ENCODE measurements around the gene COMT. TPM values are rescaled to one million over a fixed set of nuclear protein-coding genes. Genes with fewer than 3 reads are reported as not detected.

COMT gene
- total RNA-seq, 1 experiment from 2014 or later = 108 TPM

DNA sequence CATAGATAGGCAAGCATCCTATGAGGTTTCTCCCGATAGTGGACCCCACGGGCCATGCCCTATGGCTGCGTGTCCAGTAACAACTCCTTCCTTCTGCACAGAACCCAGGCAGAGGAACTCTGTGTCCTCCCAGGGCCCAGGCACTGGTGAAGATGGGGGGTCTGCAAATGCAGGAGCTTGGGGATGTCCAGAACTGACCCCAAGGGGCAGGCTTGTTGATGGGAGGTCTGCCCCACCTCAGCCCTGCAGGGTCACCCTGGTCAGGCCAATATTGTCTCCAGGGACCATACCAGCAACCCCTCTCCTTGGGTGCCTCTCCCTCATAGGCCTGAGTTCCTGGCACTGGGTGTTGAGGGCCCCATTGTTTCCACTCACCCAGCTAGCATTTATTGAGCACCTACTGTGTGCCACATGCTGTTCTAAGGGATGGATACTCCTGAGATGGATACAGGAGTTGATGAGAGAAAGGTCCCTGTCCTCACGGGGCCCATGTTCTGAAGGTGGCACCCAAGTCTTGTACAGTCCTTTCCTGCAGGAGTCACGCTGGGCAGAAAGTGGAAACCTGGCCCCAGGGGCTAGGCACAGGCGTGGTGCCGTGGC lies 26.4 kb downstream of the COMT start:
- TF ChIP-seq TCF7L2 (IDR thresholded peaks at IDR 0.05; ENCODE audit: low read depth, low read length) = no peak
- TF ChIP-seq, protein P1, sequence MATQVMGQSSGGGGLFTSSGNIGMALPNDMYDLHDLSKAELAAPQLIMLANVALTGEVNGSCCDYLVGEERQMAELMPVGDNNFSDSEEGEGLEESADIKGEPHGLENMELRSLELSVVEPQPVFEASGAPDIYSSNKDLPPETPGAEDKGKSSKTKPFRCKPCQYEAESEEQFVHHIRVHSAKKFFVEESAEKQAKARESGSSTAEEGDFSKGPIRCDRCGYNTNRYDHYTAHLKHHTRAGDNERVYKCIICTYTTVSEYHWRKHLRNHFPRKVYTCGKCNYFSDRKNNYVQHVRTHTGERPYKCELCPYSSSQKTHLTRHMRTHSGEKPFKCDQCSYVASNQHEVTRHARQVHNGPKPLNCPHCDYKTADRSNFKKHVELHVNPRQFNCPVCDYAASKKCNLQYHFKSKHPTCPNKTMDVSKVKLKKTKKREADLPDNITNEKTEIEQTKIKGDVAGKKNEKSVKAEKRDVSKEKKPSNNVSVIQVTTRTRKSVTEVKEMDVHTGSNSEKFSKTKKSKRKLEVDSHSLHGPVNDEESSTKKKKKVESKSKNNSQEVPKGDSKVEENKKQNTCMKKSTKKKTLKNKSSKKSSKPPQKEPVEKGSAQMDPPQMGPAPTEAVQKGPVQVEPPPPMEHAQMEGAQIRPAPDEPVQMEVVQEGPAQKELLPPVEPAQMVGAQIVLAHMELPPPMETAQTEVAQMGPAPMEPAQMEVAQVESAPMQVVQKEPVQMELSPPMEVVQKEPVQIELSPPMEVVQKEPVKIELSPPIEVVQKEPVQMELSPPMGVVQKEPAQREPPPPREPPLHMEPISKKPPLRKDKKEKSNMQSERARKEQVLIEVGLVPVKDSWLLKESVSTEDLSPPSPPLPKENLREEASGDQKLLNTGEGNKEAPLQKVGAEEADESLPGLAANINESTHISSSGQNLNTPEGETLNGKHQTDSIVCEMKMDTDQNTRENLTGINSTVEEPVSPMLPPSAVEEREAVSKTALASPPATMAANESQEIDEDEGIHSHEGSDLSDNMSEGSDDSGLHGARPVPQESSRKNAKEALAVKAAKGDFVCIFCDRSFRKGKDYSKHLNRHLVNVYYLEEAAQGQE (IDR thresholded peaks at IDR 0.05; ENCODE audit: insufficient read depth in 1 of 2, low read depth in 2 of 2, low read length in 1 of 2) = no peak
- no peak for TF ChIP-seq POLR2AphosphoS5 (IDR thresholded peaks at IDR 0.05; ENCODE audit: low read depth, low read length)
- TF ChIP-seq, protein P2, sequence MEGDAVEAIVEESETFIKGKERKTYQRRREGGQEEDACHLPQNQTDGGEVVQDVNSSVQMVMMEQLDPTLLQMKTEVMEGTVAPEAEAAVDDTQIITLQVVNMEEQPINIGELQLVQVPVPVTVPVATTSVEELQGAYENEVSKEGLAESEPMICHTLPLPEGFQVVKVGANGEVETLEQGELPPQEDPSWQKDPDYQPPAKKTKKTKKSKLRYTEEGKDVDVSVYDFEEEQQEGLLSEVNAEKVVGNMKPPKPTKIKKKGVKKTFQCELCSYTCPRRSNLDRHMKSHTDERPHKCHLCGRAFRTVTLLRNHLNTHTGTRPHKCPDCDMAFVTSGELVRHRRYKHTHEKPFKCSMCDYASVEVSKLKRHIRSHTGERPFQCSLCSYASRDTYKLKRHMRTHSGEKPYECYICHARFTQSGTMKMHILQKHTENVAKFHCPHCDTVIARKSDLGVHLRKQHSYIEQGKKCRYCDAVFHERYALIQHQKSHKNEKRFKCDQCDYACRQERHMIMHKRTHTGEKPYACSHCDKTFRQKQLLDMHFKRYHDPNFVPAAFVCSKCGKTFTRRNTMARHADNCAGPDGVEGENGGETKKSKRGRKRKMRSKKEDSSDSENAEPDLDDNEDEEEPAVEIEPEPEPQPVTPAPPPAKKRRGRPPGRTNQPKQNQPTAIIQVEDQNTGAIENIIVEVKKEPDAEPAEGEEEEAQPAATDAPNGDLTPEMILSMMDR (IDR thresholded peaks at IDR 0.05) = no peak
- no peak for TF ChIP-seq SIN3A (IDR thresholded peaks at IDR 0.05; ENCODE audit: borderline replicate concordance, insufficient read depth, low read depth, low read length)
- CTCF ChIA-PET = no interaction called here

DNA sequence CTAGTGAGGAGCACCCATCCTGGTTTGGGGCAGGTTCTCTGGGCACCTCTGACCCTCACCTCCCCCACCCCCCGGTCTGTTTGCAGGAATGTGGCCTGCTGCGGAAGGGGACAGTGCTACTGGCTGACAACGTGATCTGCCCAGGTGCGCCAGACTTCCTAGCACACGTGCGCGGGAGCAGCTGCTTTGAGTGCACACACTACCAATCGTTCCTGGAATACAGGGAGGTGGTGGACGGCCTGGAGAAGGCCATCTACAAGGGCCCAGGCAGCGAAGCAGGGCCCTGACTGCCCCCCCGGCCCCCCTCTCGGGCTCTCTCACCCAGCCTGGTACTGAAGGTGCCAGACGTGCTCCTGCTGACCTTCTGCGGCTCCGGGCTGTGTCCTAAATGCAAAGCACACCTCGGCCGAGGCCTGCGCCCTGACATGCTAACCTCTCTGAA lies 26.9 kb downstream of the COMT start:
- Histone ChIP-seq H3K9me3 (ENCODE audit: control insufficient read depth, insufficient read depth, low read depth, low read length) (no peaks in the 10 kb centered on the region), H3K4me1 (ENCODE audit: control insufficient read depth, insufficient read depth, low read length) (no peaks in the 10 kb centered on the region), H3K36me3 (ENCODE audit: control insufficient read depth, insufficient read depth, low read length) (no peaks in the 10 kb centered on the region), H3K4me3 (ENCODE audit: low read depth in 2 of 2, low read length in 2 of 2) (no peak overlapping the region), H3K27ac (ENCODE audit: low read length) (no peak overlapping the region), H3K27me3 (ENCODE audit: control insufficient read depth, insufficient read depth, low read length) (no peaks in the 10 kb centered on the region)
- ChIA-PET POLR2A (interaction anchor here (0.5 kb wide), 1 partner anchor 105 kb away, joined by 3 read pairs; no protein-coding TSS in a partner anchor), CTCF (no interaction called here)
- DNase-seq (ENCODE audit: low read depth, low spot score) = no peak
- no peak for ATAC-seq
- no TSS peak for BruUV-seq (replicated peaks)
- TF ChIP-seq POLR2AphosphoS5 (IDR thresholded peaks at IDR 0.05; ENCODE audit: low read depth, low read length) (no peak), TCF7L2 (IDR thresholded peaks at IDR 0.05; ENCODE audit: low read depth, low read length) (no peak), SIN3A (IDR thresholded peaks at IDR 0.05; ENCODE audit: borderline replicate concordance, insufficient read depth, low read depth, low read length) (no peak)
- TF ChIP-seq, protein P2 (IDR thresholded peaks at IDR 0.05) = no peak
- TF ChIP-seq, protein P1 (IDR thresholded peaks at IDR 0.05; ENCODE audit: insufficient read depth in 1 of 2, low read depth in 2 of 2, low read length in 1 of 2) = no peak
- intact Hi-C loops (cut with micrococcal nuclease; ENCODE audit: unreplicated experiment) = no loop called here
- in situ Hi-C loops (cut with HindIII; ENCODE audit: low pct_unique_long_range_greater_than_20kb, low sequenced_read_pairs) = no loop called here

More for the DNA sequence above, 26.4 kb downstream of the COMT start:
- no TSS peak for BruUV-seq (replicated peaks)
- H3K27me3 ChIP-seq (ENCODE audit: control insufficient read depth, insufficient read depth, low read length) = no peaks in the 10 kb centered on the region
- H3K9me3 ChIP-seq (ENCODE audit: control insufficient read depth, insufficient read depth, low read depth, low read length) = no peaks in the 10 kb centered on the region
- intact Hi-C loops (cut with micrococcal nuclease; ENCODE audit: unreplicated experiment) (no loop called here), in situ Hi-C loops (cut with HindIII; ENCODE audit: low pct_unique_long_range_greater_than_20kb, low sequenced_read_pairs) (no loop called here)
- POLR2A ChIA-PET = no interaction called here
- no peaks in the 10 kb centered on the region for H3K36me3 ChIP-seq (ENCODE audit: control insufficient read depth, insufficient read depth, low read length)
- no peaks in the 10 kb centered on the region for H3K4me1 ChIP-seq (ENCODE audit: control insufficient read depth, insufficient read depth, low read length)
- H3K4me3 ChIP-seq (ENCODE audit: low read depth in 2 of 2, low read length in 2 of 2) = no peak overlapping the region
- no peak for DNase-seq (ENCODE audit: low read depth, low spot score)
- H3K27ac ChIP-seq (ENCODE audit: low read length) = no peak overlapping the region
- ATAC-seq = no peak

Data from Panc1 (cell line).